Uterus (tissue), 4 donors: ENCODE data around the gene MAGOH. TPM values are rescaled to one million over a fixed set of nuclear protein-coding genes. Genes with fewer than 3 reads are reported as not detected.
"Not testable (repeated sequence)": the region's sequence is repeated elsewhere in the genome, so short reads cannot be mapped to it uniquely, and the experiment has no call there.

Experiments used
- DNase-seq, 2 donors: peaks; one replicate each; pipeline ENCODE4 v3.0.0-alpha.2; 2019 to 2020
- H3K27ac ChIP-seq, 2 donors: fragments of 200-600 bp; sonication (generic); 1 replicate in 1 of 2; 2 replicates in 1 of 2; pipeline ENCODE4 v1.5.1; 2016 to 2018
- H3K27me3 ChIP-seq, 2 donors: fragments of 200-600 bp; sonication (generic); one replicate each; pipeline ENCODE4 v1.5.1; 2018 to 2019; ENCODE audit warnings: control low read depth in 1 of 2
- H3K36me3 ChIP-seq, 2 donors: fragments of 200-600 bp; sonication (generic); one replicate each; pipeline ENCODE4 v1.5.1; 2019; ENCODE audit warnings: control low read depth in 1 of 2
- H3K4me1 ChIP-seq, 2 donors: fragments of 200-600 bp; sonication (generic); one replicate each; pipeline ENCODE4 v1.5.1; 2018 to 2019; ENCODE audit warnings: control low read depth in 1 of 2
- H3K4me3 ChIP-seq, 2 donors: fragments of 200-600 bp; sonication (generic); 1 replicate in 1 of 2; 2 replicates in 1 of 2; pipeline ENCODE4 v1.5.1; 2018 to 2019; ENCODE audit warnings: mild to moderate bottlenecking in 1 of 2
- H3K9me3 ChIP-seq, 2 donors: fragments of 200-600 bp; sonication (generic); one replicate each; pipeline ENCODE4 v1.5.1; 2019; ENCODE audit warnings: control low read depth in 1 of 2
- POLR2A ChIP-seq, 2 donors: fragments of 450-650 bp; IDR thresholded peaks; one replicate each; pipeline ENCODE4 v1.6.1; 2016; ENCODE audit warnings: antibody characterized with exemption in 2 of 2, mild to moderate bottlenecking in 1 of 2, moderate library complexity in 1 of 2
- intact Hi-C: fragments of 100-400 bp; cut with DNase I; formaldehyde crosslinking; loops from one replicate; pipeline ENCODE4 v1.15.1; 2023; ENCODE audit warnings: low total_unique reads
- total RNA-seq, 4 donors: library from RNA; depleted of rRNA in 3 of 4; stranded (reverse); fragments of >200 nt in 3 of 4; gene quantifications; one replicate each; pipeline versions ENCODE4 v1.1.0 to v1.2.4, GENCODE V29; 2014 to 2023
- TF ChIP-seq, protein P1 (sequence below), 4 experiments: fragments of 200-600 bp in 2 of 4; fragments of 450-650 bp in 2 of 4; sonication (generic) in 2 of 4; IDR thresholded peaks; one replicate each; pipeline ENCODE4 v1.5.1; 2016 to 2019; ENCODE audit warnings: antibody characterized with exemption in 4 of 4, mild to moderate bottlenecking in 2 of 4, moderate library complexity in 1 of 4
- donor health status: DM: yes; HTN: yes; CAD: no.

Gene MAGOH
- total RNA-seq, 4 donors from 2014 or later, result 31.6 to 60.9 (median 45.2) TPM

DNA sequence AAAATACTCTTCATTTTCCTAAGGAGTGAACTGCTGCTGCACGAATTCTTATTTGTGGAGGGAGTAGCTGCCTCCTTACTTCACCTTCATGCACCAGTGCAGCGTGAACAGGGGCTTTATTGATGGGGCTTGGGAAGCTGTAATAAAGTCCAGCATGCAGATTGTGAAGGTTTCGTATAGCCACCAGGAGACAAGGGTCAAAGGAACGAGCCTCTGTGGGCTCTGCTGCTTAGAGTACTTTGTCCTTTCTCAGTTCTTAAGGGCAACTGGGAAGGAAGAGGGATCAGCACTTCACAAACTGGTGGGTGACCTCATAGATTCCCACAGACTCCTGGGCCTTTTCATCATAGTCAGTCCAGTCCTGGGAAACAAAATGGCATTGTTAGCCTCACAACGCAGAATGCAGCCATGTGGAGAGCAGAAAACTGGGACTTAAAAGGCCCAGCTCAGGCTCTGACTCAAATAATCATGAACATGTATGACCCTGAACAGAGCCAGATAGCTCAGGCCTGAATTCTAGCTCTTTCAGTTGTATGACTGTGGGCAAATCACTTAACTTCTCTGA lies 23.9 kb downstream of the MAGOH start:
- no peaks in the 10 kb centered on the region for H3K9me3 ChIP-seq
- H3K27me3 ChIP-seq, result no peaks in the 10 kb centered on the region
- no peak for DNase-seq
- no peak for TF ChIP-seq POLR2A (IDR thresholded peaks at IDR 0.05)
- TF ChIP-seq, protein P1, sequence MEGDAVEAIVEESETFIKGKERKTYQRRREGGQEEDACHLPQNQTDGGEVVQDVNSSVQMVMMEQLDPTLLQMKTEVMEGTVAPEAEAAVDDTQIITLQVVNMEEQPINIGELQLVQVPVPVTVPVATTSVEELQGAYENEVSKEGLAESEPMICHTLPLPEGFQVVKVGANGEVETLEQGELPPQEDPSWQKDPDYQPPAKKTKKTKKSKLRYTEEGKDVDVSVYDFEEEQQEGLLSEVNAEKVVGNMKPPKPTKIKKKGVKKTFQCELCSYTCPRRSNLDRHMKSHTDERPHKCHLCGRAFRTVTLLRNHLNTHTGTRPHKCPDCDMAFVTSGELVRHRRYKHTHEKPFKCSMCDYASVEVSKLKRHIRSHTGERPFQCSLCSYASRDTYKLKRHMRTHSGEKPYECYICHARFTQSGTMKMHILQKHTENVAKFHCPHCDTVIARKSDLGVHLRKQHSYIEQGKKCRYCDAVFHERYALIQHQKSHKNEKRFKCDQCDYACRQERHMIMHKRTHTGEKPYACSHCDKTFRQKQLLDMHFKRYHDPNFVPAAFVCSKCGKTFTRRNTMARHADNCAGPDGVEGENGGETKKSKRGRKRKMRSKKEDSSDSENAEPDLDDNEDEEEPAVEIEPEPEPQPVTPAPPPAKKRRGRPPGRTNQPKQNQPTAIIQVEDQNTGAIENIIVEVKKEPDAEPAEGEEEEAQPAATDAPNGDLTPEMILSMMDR (IDR thresholded peaks at IDR 0.05), result no peak
- intact Hi-C loops, result no loop called here
- no peaks in the 10 kb centered on the region for H3K4me1 ChIP-seq
- H3K27ac ChIP-seq, result no peak overlapping the region
- no peaks in the 10 kb centered on the region for H3K36me3 ChIP-seq
- no peak overlapping the region for H3K4me3 ChIP-seq

DNA sequence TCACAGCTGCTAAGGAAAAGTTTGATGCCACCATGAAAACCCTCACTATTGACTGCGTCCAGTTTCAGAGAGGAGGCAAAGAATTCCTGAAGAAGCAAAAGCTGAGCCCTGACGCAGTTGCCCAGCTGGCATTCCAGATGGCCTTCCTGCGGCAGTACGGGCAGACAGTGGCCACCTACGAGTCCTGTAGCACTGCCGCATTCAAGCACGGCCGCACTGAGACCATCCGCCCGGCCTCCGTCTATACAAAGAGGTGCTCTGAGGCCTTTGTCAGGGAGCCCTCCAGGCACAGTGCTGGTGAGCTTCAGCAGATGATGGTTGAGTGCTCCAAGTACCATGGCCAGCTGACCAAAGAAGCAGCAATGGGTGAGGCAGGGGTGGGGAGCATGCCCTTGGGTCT lies 27.4 kb downstream of the MAGOH start:
- H3K4me1 ChIP-seq, result no peaks in the 10 kb centered on the region
- intact Hi-C loops, result no loop called here
- no peaks in the 10 kb centered on the region for H3K36me3 ChIP-seq

DNA sequence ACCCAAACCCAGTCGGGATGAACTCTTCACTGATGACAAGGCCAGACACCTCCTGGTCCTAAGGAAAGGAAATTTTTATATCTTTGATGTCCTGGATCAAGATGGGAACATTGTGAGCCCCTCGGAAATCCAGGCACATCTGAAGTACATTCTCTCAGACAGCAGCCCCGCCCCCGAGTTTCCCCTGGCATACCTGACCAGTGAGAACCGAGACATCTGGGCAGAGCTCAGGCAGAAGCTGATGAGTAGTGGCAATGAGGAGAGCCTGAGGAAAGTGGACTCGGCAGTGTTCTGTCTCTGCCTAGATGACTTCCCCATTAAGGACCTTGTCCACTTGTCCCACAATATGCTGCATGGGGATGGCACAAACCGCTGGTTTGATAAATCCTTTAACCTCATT lies 28.0 kb downstream of the MAGOH start:
- intact Hi-C loops, result no loop called here
- Histone ChIP-seq H3K4me3 (no peak overlapping the region), H3K27ac (no peak overlapping the region), H3K4me1 (no peaks in the 10 kb centered on the region), H3K9me3 (no peaks in the 10 kb centered on the region), H3K27me3 (no peaks in the 10 kb centered on the region), H3K36me3 (no peaks in the 10 kb centered on the region)
- TF ChIP-seq, protein P1 (IDR thresholded peaks at IDR 0.05), result no peak
- TF ChIP-seq POLR2A (IDR thresholded peaks at IDR 0.05), result no peak
- DNase-seq, result no peak

More for the DNA sequence above, 27.4 kb downstream of the MAGOH start:
- TF ChIP-seq, protein P1 (IDR thresholded peaks at IDR 0.05), result no peak
- TF ChIP-seq POLR2A (IDR thresholded peaks at IDR 0.05), result no peak
- H3K4me3 ChIP-seq, result no peak overlapping the region
- H3K27ac ChIP-seq, result no peak overlapping the region
- H3K9me3 ChIP-seq, result no peaks in the 10 kb centered on the region
- DNase-seq, result no peak
- no peaks in the 10 kb centered on the region for H3K27me3 ChIP-seq

DNA sequence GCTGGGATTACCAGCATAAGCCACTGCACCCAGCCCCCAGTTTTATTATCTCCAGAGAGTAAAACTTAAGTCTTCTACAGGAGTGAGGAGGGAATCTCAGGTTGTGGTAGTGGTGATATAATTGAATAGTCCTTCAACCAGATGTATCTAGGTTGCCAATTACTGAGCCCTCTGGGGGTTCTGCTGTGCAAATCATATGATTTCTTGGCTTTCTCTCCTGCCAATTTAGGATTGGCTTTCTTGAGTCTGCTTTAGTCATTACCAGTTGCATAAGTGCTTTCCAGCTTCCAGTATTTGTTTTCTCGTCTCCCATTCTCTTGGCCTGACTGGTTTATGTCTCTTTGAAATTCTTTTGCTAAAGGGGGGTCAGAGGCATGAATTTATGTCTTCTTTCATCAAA lies 30.6 kb downstream of the MAGOH start:
- TF ChIP-seq, protein P1 (IDR thresholded peaks at IDR 0.05), result no peak
- TF ChIP-seq POLR2A (IDR thresholded peaks at IDR 0.05), result no peak

DNA sequence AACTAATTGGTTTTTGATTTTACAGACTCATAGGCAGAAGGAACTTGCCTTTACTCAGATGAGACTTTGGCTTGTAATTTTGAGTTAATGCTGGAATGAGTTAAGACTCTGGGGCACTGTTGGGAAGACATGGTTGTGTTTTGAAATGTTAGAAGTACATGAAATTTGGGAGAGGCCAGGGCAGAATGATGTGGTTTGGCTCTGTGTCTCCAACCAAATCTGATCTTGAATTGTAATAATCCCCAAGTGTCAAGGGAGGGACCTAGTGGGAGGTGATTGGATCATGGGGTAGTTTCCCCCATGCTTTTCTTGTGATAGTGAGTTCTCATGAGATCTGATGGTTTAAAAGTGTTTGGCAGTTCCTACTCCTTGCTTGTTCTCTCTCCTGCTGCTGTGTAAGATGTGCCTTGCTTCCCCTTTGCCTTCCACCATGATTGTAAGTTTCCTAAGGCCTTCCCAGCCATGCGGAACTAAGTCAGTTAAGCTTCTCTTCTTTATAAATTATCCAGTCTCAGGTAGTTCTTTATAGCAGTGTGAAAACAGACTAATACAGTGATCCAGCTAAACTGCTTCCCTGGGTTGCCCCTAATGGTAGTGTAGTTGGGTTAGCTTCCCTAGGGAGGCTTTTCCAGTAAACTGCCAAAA lies 31.5 kb downstream of the MAGOH start:
- Histone ChIP-seq H3K36me3 (no peaks in the 10 kb centered on the region), H3K9me3 (no peaks in the 10 kb centered on the region)

More for the DNA sequence above, 30.6 kb downstream of the MAGOH start:
- Histone ChIP-seq H3K9me3 (no peaks in the 10 kb centered on the region), H3K27me3 (no peaks in the 10 kb centered on the region), H3K27ac (no peak overlapping the region), H3K4me3 (no peak overlapping the region), H3K4me1 (no peaks in the 10 kb centered on the region), H3K36me3 (no peaks in the 10 kb centered on the region)
- intact Hi-C loops, result no loop called here
- no peak for DNase-seq

DNA sequence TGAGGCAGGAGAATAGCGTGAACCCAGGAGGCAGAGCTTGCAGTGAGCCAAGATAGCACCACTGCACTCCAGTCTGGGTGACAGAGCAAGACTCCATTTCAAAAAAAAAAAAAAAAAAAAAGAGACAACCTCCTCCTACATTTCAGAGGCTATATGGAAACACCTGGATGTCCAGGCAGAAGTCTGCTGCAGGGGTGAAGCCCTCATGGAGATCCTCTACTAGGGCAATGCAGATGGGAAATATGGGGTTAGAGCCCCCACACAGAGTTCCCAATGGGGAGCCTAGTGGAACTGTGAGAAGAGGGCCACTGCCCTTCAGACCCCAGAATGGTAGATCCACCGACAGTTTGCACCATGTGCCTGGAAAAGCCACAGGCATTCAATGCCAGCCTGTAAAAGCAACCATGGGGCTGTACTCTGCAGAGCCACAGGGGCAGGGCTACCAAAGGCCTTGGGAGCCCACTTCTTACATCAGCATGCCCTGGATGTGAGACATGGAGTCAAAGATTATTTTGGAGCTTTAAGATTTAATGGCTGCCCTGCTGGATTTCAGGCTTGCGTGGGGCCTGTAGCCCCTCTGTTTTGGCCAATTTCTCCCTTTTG lies 32.1 kb downstream of the MAGOH start:
- DNase-seq, H3K9me3 ChIP-seq, H3K4me3 ChIP-seq, intact Hi-C loops, H3K36me3 ChIP-seq, H3K4me1 ChIP-seq, H3K27ac ChIP-seq, H3K27me3 ChIP-seq: not testable (repeated sequence)

More for the DNA sequence above, 31.5 kb downstream of the MAGOH start:
- Histone ChIP-seq H3K27me3 (no peaks in the 10 kb centered on the region), H3K4me1 (no peaks in the 10 kb centered on the region), H3K27ac (no peak overlapping the region), H3K4me3 (no peak overlapping the region)
- DNase-seq, result no peak
- intact Hi-C loops, result no loop called here
- TF ChIP-seq, protein P1 (IDR thresholded peaks at IDR 0.05), result no peak
- TF ChIP-seq POLR2A (IDR thresholded peaks at IDR 0.05), result no peak

DNA sequence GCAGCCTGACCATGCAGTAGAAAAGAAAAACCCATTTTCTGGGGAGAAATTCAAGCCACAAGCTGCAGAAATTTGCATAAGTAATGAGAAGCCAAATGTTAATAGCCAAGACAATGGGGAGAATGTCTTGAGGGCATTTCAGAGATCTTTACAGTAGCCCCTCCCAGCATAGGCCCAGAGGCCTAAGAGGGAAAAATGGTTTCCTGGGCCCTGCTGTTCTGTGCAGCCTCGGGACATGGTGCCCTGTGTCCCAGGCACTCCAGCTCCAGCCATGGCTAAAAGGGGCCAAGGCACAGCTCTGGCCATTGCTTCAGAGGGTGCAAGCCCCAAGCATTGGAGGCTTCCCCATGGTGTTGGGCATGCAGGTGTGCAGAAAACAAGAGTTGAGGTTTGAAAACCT lies 32.8 kb downstream of the MAGOH start:
- H3K4me1 ChIP-seq, H3K4me3 ChIP-seq, H3K36me3 ChIP-seq, H3K9me3 ChIP-seq, intact Hi-C loops, DNase-seq, H3K27me3 ChIP-seq, H3K27ac ChIP-seq: not testable (repeated sequence)
